Endothelial cell of umbilical vein (primary cell): Measurements from ENCODE around the gene SH3PXD2A. TPM values are rescaled to one million over a fixed set of nuclear protein-coding genes. Genes with fewer than 3 reads are reported as not detected.

ENCODE experiments used
- BruUV-seq: library from RNA; stranded (reverse); fragments of 400-500 nt; replicated peaks from 2 replicates; lab custom pipeline; 2021; lab: Mats Ljungman, UMichigan
- CTCF ChIA-PET: fragments of 300-600, 350-600 bp; sonication (Branson Sonifier 250); formaldehyde crosslinking; loops from one replicate; lab custom pipeline; 2021; ENCODE audit warnings: antibody characterized with exemption, inconsistent platforms; lab: Charles Lee
- POLR2A ChIA-PET: fragments of 300-600, 350-600 bp; sonication (Branson Sonifier 250); formaldehyde crosslinking; loops from one replicate; lab custom pipeline; 2021; ENCODE audit warnings: antibody characterized with exemption, inconsistent platforms; lab: Charles Lee
- DNase-seq: peaks from one replicate; pipeline ENCODE4 v3.0.0-alpha.2; 2011; ENCODE audit warnings: low read depth, low spot score
- FAIRE-seq: peaks from 2 replicates; lab custom pipeline; 2011; peaks lifted over from hg19 to GRCh38; lab: Jason Lieb, UNC
- H2AFZ ChIP-seq: 2 replicates; pipeline ENCODE4 v1.6.0; 2012; ENCODE audit warnings: low read depth, low read length, control low read depth, inconsistent platforms
- H3K27ac ChIP-seq: 2 replicates; pipeline ENCODE4 v1.5.1; 2011; ENCODE audit warnings: low read depth, mild to moderate bottlenecking, control low read depth, low read length, moderate library complexity; ENCODE audit not compliant: insufficient read depth
- H3K27me3 ChIP-seq, 2 experiments: 2 replicates each; pipeline versions ENCODE4 v1.6.0 to v1.6.1; 2011; ENCODE audit warnings: low read length in 2 of 2, mixed read lengths in 1 of 2; ENCODE audit not compliant: control insufficient read depth in 2 of 2, insufficient read depth in 2 of 2
- H3K36me3 ChIP-seq, 2 experiments: 2 replicates in 1 of 2; 3 replicates in 1 of 2; pipeline ENCODE4 v1.5.1; 2011; ENCODE audit warnings: low read length in 2 of 2, mild to moderate bottlenecking in 1 of 2, moderate library complexity in 1 of 2; ENCODE audit not compliant: control insufficient read depth in 2 of 2, insufficient read depth in 2 of 2; ENCODE audit errors: extremely low read depth in 1 of 2
- H3K4me1 ChIP-seq: 3 replicates; pipeline ENCODE4 v1.5.1; 2011; ENCODE audit warnings: mild to moderate bottlenecking, low read length; ENCODE audit not compliant: control insufficient read depth, insufficient read depth; ENCODE audit errors: extremely low read depth
- H3K4me2 ChIP-seq: 2 replicates; pipeline ENCODE4 v1.6.1; 2011; ENCODE audit warnings: low read length, control low read depth, mixed read lengths; ENCODE audit not compliant: insufficient read depth
- H3K4me3 ChIP-seq, 3 experiments: fragments of 200-600 bp in 1 of 3; sonication (generic), shearing (Covaris generic) in 1 of 3; replicated peaks in 1 of 3; 2 replicates each; pipeline ENCODE4 v1.5.1; 2011 to 2016; ENCODE audit warnings: control low read depth in 3 of 3, low read length in 3 of 3, mild to moderate bottlenecking in 2 of 3, inconsistent platforms in 1 of 3, low read depth in 1 of 3, moderate library complexity in 1 of 3; ENCODE audit not compliant: insufficient read depth in 1 of 3
- H3K79me2 ChIP-seq: 2 replicates; pipeline ENCODE4 v1.6.0; 2012; ENCODE audit warnings: low read length, inconsistent platforms; ENCODE audit not compliant: control insufficient read depth, insufficient read depth
- H3K9ac ChIP-seq: replicated peaks from 2 replicates; pipeline ENCODE3; 2011; ENCODE audit warnings: low read length, control low read depth; ENCODE audit not compliant: insufficient read depth; ENCODE audit errors: extremely low read depth
- H3K9me1 ChIP-seq: replicated peaks from 3 replicates; pipeline ENCODE4 v1.6.0; 2011; ENCODE audit warnings: mild to moderate bottlenecking, low read length; ENCODE audit not compliant: control insufficient read depth, insufficient read depth; ENCODE audit errors: extremely low read depth
- H3K9me3 ChIP-seq: replicated peaks from 2 replicates; pipeline ENCODE4 v1.5.1; 2012; ENCODE audit warnings: low read length, inconsistent platforms; ENCODE audit not compliant: control insufficient read depth, insufficient read depth
- H4K20me1 ChIP-seq: replicated peaks from 2 replicates; pipeline ENCODE3; 2011; ENCODE audit warnings: mild to moderate bottlenecking, low read length; ENCODE audit not compliant: control insufficient read depth, insufficient read depth; ENCODE audit errors: extremely low read depth
- EZH2 ChIP-seq: IDR thresholded peaks from 2 replicates; pipeline ENCODE4 v1.6.1; 2012; ENCODE audit warnings: borderline replicate concordance, low read depth, mild to moderate bottlenecking, moderate library complexity, low read length, inconsistent platforms; ENCODE audit not compliant: severe bottlenecking
- FOS ChIP-seq: IDR thresholded peaks from 2 replicates; pipeline ENCODE4 v1.6.1; 2011; ENCODE audit warnings: mild to moderate bottlenecking, low read length, moderate library complexity, borderline replicate concordance; ENCODE audit not compliant: insufficient read depth
- GATA2 ChIP-seq: IDR thresholded peaks from 2 replicates; pipeline ENCODE4 v1.7.0; 2011; ENCODE audit warnings: low read depth, mild to moderate bottlenecking, moderate library complexity, mixed read lengths, low read length; ENCODE audit not compliant: insufficient read length, insufficient read depth
- JUN ChIP-seq: IDR thresholded peaks from 2 replicates; pipeline ENCODE4 v1.6.1; 2011; ENCODE audit warnings: borderline replicate concordance, low read depth; ENCODE audit not compliant: insufficient read length, insufficient read depth
- POLR2A ChIP-seq: IDR thresholded peaks from 2 replicates; pipeline ENCODE4 v1.6.1; 2012; ENCODE audit warnings: low read depth, mild to moderate bottlenecking, control low read depth, low read length
- POLR2AphosphoS5 ChIP-seq: IDR thresholded peaks from 2 replicates; pipeline ENCODE4 v1.6.1; 2012; ENCODE audit warnings: low read depth, mild to moderate bottlenecking, control low read depth, low read length, moderate library complexity; ENCODE audit not compliant: insufficient read depth
- dilution Hi-C: fragments of 300-500 bp; cut with MboI; formaldehyde crosslinking; loops from one replicate; pipeline ENCODE4 v1.15.0; 2019; ENCODE audit warnings: low sequenced_read_pairs; ENCODE audit not compliant: extremely low pct_ligation_motif_present
- intact Hi-C: fragments of 100-400 bp; cut with micrococcal nuclease; formaldehyde crosslinking; loops from one replicate; pipeline ENCODE4 v1.10.0; 2022
- polyA plus RNA-seq, 4 experiments: library from polyadenylated mRNA; depleted of rRNA in 3 of 4; stranded (reverse) in 3 of 4; unstranded in 1 of 4; fragments of >200 nt; gene quantifications; 2 replicates each; pipeline versions ENCODE4 v1.2.1 to v1.2.3, GENCODE V29; 2011 to 2012; ENCODE audit warnings: missing spikeins in 1 of 4
- total RNA-seq: library from RNA; stranded (reverse); gene quantifications from 2 replicates; pipeline ENCODE4 v1.2.3, GENCODE V29; 2021
- TF ChIP-seq, protein P1 (sequence below): IDR thresholded peaks from 2 replicates; pipeline ENCODE4 v1.6.1; 2011; ENCODE audit not compliant: insufficient read depth, insufficient read length

SH3PXD2A gene
- total and polyA plus RNA-seq, 2 donors (not counting 3 experiments of a cell fraction or from before 2014, with no cell fraction given) = 1.4 to 5.1 TPM

- Histone ChIP-seq H3K4me3 (no peak overlapping the region), H3K36me3 (no peaks in the 10 kb centered on the region), H3K27me3 (no peaks in the 10 kb centered on the region), H4K20me1 (no peaks in the 10 kb centered on the region), H3K9me3 (no peaks in the 10 kb centered on the region), H3K79me2 (no peaks in the 10 kb centered on the region), H2AFZ (no peak overlapping the region), H3K4me2 (no peak overlapping the region), H3K27ac (no peak overlapping the region), H3K9me1 (no peaks in the 10 kb centered on the region), H3K4me1 (peaks cover 2% of the 10 kb centered on the region), H3K9ac (no peak overlapping the region)
- POLR2A ChIA-PET = no interaction called here
- BruUV-seq = no TSS peak
- dilution Hi-C loops (loop anchor here (25.0 kb wide), 1 partner anchor 149 kb away; the partner anchor contains the start of gene SH3PXD2A), intact Hi-C loops (loop anchor here (1.0 kb wide), 3 partner anchors 99 to 171 kb away; no protein-coding TSS in a partner anchor)
- CTCF ChIA-PET = interaction anchor here (0.8 to 6.1 kb wide), 9 partner anchors 12 to 336 kb away, joined by 3 to 114 read pairs (median 9); partner anchors contain the start of gene SH3PXD2A
- FAIRE-seq (no peak), DNase-seq (no peak)
- TF ChIP-seq POLR2AphosphoS5 = no peak
- TF ChIP-seq, protein P1, sequence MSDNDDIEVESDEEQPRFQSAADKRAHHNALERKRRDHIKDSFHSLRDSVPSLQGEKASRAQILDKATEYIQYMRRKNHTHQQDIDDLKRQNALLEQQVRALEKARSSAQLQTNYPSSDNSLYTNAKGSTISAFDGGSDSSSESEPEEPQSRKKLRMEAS = no peak
- TF ChIP-seq POLR2A = no peak
- no peak for TF ChIP-seq FOS
- TF ChIP-seq JUN = no peak
- TF ChIP-seq GATA2 = no peak
- no peak for TF ChIP-seq EZH2
Measured at GRCh38 chr10:103713676-103714075, 141.7 kb downstream of the SH3PXD2A start.
